HTERT RPE-1 (cell line): Measurements from ENCODE around the gene ADAMTS19.
"Not testable (repeated sequence)": the region's sequence is repeated elsewhere in the genome, so short reads cannot be mapped to it uniquely, and the experiment has no call there.

Source experiments
- in situ Hi-C: fragments of 300-500 bp; cut with MboI; formaldehyde crosslinking; loops from 4 replicates; pipeline ENCODE4 v1.14.3; 2020; ENCODE audit warnings: low sequenced_read_pairs

The ADAMTS19 gene

DNA sequence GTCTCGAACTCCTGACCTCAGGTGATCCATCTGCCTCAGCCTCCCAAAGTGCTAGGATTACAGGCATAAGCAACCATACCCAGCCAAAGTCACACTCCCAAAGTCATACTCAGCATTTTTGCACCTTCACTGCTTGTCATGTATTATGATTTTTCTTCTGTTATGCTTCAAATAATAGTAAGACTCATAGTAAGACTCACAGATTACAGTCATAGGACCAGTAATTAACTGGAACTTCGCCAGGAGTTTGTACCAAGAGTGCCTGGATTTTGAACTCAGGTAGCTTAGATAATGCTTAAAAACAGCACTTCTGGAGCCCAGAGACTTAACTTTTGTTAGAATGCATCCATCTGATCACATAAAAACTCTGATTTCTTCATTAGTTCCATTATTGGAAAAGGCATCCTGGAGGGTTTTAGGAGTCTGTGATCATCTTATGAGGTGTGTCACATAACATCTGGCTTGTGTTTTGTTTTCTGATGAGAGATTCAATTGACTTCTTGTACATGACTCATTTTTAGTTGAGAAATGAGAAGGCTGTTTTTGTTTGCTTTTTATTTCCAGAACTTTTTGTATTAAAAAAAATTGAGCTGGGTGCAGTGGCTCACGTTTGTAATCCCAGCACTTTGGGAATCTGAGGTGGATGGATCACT lies 131.5 kb downstream of the ADAMTS19 start:
- in situ Hi-C loops: no loop called here

DNA sequence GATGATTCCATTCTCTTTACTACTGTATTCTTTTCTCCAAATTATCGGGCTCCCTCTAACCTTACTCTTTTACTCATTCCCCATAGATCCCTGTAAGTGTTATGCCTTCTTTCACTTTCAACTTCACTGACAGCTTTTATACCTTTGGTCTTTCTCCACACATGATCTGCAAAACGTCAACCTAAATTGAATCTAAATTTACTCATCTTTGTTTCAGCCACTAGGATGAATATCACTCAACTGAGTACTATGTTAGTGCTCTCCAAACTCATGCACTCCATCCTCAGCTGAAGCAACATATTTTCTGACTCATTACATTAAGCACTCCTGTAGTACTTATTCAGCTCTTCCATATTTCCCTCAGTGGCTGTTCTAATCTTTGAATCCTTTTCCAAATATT lies 133.4 kb downstream of the ADAMTS19 start:
- in situ Hi-C loops: no loop called here

DNA sequence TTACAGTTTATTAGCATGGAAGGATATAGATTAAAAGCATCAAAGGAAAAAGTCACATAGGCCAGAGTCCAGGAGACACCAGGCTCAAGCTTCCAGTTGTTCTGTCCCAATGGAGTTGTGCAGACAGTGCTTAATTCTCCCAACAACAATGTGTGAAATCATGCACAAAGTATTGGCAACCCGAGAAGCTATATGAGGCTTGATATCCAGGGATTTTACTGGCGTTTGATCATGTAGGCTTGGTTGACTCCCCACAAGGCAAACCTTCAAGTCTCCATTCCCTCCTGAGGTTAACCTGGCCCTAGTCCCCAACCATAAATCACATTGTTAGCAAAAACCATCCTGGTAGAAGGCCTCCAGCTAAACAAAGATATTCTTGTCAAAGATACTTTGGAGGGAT lies 141.5 kb downstream of the ADAMTS19 start:
- in situ Hi-C loops: no loop called here

DNA sequence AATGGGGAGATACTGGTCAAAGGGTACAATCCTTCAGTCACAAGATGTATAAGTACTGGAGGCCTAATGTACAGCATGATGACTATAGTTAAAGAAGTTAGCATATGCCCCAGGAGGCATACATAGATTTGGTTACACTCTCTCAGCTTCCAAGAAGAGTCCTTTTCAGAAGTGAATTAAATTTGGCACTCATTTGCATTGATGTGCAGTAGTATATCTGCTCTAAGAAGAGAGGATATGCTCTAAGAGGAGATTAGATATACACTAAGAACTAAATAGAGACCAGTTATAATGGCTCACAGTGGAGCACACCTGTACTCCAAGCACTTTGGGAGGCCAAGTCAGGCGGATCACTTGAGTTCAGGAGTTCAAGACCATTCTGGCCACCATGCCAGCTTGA lies 148.3 kb downstream of the ADAMTS19 start:
- in situ Hi-C loops: no loop called here

DNA sequence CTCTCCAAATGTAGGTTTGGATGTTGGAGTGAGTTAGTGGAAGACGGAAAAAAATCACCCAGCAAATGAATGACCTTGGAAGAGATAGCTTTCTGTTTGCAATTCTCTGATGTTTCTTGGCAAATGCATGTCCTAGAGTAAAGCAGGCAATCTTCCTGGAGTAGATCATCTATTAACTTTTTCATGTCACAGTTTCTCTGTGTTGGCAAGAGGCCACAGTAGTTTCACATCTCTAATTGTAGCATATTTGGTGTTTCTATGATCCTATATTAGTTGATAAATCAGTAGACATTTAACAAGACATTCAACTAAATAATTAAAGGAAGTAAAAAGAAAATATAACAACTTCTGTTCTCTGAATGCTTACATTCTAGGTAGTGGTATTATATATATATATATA lies 149.6 kb downstream of the ADAMTS19 start:
- in situ Hi-C loops: no loop called here

DNA sequence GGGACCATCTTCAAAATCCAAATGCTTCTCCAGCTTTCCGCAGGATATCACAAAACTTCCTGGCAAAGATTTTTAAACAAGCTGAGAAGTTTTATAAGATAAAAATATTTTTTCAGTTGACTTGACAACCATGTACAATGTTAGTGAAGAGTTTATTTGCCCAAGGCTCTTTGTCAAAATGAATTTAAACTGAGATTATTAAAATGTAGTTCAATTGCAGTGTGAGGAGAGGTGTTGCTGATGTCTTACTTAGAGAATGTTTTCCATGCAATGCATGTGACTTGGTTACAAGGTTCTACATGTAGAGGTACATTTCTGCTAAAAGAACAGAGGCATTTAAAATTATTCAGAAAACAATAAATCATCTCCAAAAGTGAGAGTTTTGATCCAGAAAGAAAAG lies 156.4 kb downstream of the ADAMTS19 start:
- in situ Hi-C loops: no loop called here

DNA sequence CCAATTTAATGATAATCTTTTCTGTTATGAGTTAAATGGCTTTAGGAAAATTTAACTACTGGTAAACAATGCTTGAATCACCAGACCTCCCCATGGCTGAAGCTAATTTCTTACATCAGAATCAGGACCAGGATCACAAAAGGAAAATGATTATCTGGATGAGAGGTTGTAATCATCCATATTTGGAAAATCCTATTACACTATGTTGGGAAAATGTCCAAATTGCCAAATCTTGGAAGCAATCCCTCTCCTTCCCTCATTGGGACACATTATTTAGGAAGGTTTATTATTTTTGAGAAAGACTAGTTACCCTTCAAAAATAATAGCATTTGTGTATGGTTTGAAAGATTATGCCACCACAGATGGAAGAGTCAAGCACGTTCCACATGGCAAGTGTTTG lies 157.1 kb downstream of the ADAMTS19 start:
- in situ Hi-C loops: no loop called here

DNA sequence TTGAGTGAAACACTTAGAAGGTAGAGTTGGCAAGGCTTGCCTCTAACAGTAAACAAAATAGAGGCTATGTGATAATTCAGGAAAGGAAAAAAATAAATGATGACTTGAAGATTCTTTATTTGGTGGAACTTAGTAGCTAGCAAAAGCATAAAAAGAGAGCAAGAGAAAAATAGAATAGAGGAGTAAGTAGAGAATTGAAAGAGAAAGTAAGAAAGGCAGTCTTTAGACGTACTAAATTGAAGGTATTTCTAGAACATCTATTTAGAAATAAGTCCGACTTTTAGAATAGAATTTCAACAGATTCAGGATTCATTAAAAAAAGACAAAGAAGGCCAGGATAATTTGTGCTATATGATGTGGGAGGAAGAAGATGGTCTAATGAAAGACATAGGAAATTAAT lies 159.7 kb downstream of the ADAMTS19 start:
- in situ Hi-C loops: no loop called here

DNA sequence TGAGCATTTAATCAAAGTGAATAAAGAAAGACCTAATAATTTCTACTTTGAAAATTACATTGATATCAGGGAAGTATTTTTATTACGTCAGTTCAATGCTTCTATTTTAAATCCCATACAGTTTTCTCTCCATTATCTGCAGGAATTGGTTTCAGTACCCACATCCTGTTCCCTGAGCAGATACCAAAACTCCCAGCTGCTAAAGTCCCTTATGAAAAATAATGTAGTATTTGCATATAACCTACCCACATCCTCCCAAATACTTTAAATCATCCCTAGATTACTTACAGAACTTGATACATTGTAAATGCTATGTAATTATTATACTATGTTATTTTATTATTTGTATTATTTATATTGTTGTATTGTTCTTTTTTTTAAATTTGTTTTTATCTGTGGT lies 162.4 kb downstream of the ADAMTS19 start:
- in situ Hi-C loops: no loop called here

DNA sequence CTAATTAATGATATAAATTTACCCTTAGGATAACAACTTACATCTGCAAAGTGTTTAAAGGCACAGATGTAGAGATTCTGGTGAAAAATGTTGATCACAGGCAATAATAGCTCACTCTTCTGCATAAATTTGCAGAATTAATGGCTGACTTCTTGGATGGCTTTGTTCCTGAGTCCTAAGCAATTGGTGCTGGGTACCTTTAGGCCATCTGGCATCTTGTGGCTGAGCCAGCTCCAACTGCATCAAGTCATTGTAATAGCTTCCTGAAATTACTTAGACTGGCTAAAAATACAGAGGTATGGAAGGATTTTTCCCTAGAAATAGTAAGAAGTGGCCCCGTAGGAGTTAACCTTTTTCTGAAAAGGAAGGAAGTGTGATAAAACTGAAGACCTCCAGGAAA lies 169.5 kb downstream of the ADAMTS19 start:
- in situ Hi-C loops: no loop called here

DNA sequence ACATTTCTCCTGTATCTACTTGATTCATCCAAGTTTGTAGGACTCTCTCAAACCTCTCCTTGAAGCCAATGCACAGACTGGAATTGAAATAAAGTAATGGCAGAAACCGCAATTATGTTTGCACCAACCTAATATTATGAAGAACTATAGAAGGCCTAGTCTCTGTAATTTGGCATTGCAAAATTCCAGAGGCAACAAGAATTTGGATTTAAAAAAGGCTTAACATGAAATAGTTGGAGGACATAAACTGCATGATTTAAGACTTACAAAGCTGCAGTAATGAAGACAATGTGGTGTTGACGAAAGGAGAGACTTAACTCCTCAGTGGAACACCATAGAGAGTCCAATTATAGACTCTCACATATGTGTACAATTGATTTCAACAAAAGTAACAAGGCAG lies 170.0 kb downstream of the ADAMTS19 start:
- in situ Hi-C loops: no loop called here

DNA sequence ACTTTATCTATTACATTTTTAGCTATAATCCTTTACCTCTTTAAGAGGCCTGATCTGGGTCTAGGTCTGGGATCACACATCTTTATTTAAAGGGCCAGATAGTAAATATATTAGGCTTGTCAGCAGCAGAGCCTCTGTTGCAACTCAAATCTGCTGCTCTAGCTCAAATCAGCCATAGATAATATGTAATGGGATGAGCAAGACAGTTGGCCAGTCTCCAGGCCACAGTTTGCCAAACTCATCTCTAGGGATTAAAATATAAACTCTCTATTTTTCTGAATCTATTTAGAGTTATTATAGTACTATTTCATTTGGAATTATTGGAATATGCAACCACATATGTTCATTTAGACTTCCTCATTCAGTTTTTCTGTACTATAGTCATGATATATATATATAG lies 171.9 kb downstream of the ADAMTS19 start:
- in situ Hi-C loops: no loop called here

DNA sequence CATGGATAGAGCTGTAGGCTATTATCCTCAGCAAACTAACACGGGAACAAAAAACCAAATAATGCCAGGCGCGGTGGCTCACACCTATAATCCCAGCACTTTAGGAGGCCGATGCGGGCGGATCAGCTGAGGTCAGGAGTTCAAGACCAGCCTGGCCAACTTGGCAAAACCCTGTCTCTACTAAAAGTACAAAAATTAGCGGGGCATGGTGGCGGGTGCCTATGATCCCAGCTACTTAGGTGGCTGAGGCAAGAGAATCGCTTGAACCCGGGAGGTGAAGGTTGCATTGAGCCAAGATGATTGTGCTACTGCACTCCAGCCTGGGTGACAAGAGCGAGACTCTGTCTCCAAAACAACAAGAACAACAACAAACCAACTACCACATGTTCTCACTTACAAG lies 177.4 kb downstream of the ADAMTS19 start:
- in situ Hi-C loops: not testable (repeated sequence)

DNA sequence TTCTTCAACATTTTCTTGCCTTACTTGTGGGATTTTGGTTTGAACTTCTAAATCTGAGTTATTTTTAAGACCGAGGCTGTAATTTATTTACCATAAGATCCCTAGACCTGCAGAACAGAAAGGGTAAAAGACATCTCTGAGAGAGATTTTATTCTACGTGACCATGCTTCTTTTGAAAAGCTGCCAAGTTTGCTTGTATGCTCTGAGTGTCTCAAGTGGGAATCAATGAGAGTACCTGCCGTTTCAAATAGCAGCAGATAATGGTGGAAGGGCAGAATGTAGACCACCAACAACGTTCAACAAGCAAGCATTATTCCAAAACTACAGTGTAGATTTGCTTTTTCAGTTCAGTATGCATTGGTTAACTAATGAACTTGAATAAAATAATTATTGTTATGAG lies 179.2 kb downstream of the ADAMTS19 start:
- in situ Hi-C loops: no loop called here

DNA sequence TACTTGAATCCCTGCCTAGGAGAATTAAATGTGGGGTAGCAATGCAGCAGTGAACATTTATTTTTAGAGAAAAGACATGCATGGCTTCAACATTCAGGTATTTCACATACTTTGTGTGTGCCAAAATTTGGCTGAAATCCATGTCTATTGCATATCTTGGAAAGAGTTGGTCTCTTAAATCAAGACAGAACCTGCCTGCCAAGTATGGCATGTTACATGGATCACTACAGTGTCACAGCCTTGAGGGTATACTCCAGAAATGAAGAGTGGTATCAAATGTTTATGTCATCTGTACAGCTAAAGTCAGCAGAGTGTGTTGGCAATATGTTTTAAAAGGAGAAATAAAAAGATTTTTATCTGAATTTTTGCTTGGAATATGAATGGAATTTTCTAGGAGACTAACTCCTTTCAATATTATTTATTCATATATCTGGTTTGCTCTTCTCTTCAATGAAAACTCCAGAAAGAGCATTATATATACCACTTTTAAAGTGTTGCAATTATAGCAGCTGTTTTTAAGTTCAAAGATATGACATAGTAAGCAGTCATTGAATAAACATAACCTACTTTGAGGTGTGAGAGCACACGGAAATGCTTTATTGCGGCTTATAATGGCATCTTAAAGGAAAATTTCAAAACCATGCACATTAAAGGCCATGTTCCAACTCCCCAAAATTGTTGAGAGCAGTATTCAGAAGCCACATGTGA lies 192.4 kb downstream of the ADAMTS19 start:
- in situ Hi-C loops: no loop called here

DNA sequence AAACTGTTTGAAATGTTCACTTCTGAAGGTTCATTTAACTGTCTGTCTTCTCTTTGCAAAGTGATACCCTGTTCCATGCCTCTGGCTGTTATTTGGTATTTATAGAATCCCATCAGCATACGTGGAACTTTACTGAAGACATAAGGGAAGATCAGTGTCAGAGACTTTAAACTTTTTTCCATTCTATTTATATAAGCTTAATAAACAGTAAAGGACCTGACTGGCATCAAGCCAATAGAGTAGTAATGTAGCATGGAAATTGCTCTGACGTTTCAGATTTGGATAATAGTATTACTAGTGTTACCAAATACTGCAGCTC lies 192.9 kb downstream of the ADAMTS19 start:
- in situ Hi-C loops: no loop called here

DNA sequence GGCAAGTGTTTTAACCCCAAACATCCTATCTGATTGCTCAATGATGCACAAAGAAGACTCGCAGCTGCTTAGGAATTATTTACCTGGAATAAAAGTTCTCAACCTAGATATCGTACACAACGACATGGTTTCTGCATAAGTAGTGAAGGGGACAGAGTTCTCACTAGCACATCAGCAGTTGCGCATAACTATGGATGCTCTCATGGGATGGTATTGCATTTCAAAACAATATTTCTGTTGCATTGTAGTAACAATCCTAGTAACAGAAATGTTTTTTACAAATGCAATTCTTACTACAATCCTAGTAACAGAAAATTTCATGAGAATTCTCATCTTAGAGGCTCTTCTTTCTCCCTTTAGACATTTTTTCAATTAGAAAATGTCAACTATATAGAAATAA lies 193.3 kb downstream of the ADAMTS19 start:
- in situ Hi-C loops: no loop called here

DNA sequence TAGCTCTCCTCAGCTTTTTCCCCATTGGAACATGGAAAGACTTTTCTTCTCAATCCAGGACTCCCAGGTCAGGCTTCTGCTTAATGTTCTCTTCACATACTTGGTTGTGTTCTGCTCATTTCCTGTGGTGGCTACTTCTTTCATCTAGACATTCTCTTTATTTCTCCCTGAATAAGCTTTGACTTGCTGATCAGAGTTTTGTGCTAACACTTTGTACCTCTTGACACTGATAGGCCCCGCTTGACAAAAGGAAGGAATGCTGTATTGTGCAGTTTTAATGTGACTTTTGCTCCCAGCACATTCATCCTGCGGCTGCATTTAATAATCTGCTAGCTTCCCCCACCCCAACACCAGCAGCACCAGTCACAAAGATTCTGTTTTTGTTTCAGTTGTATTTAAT lies 196.9 kb downstream of the ADAMTS19 start:
- in situ Hi-C loops: no loop called here

DNA sequence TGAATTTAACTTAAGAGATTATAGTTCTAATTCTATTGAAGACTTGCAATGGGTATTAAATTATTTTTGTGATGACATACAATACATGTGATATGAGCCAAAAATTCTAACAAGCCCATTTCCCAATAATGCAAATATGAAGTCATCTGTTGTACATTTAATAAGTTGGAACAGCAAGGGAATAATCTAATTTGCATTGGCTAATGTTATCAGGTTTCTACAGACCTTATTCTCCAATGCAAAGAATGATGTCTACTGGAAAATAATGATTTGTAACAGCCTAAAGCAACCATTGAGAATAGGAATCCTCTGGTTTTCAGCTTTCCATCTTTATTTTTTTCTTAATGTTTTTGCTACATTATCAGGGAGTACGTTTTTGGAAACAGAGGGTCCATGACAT lies 198.7 kb downstream of the ADAMTS19 start:
- in situ Hi-C loops: no loop called here

DNA sequence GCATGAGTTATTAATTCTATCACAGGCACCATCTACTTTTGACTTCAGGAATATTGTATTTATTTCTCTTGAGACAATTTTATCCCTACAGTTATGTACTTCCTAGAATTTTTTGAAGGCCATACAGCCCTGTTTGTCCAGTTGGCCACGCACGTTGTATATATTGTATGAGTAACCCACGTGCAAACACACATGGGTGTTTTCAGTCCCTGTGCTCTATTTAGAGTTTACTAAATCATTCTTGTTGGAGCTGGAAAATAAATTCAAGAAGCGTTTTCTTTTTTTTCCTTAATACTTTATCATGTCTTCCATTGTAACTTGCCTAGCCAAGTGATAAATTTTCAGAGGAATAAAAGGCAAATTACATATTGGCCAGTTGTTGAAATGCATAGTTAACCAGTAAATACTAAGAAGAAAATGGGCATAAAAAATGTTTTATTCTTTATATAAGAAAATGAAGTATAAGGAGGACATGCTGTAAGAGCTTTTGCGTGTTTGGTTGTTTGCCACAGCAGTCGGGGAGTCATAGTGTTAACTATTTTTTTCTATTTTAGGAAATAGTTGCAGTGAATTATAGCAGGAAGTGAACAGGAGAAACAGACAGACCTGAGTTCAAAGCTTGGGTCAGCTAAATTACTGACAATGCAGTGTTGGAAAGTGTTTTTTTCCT lies 201.4 kb downstream of the ADAMTS19 start:
- in situ Hi-C loops: no loop called here

DNA sequence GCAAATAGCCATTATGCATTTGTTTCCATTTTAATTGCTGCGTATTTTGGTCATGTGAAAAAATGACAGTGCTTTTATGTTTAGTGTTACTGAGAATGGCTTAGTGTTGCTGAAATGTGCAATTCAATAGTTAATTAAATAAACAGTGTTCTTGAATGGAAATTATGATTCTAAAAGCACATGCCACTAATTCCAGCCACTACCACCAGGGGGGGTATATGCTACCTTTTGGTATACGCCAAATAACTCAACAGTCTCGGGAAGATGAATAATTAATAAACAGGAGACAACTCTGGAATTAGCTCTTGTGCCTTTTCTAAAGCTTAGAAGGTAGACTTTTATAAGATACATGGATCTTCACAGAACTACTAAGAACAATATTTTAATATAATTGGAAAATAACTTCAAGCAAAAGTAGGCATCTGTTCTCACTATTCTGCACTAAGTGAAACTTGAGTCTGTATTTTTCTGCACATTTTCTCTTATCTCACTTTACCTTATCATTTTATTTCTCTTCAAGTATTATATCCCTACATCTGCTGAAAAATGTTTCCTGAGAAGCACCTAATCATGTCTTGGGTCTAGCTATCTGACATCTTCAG lies 204.3 kb downstream of the ADAMTS19 start:
- in situ Hi-C loops: no loop called here

DNA sequence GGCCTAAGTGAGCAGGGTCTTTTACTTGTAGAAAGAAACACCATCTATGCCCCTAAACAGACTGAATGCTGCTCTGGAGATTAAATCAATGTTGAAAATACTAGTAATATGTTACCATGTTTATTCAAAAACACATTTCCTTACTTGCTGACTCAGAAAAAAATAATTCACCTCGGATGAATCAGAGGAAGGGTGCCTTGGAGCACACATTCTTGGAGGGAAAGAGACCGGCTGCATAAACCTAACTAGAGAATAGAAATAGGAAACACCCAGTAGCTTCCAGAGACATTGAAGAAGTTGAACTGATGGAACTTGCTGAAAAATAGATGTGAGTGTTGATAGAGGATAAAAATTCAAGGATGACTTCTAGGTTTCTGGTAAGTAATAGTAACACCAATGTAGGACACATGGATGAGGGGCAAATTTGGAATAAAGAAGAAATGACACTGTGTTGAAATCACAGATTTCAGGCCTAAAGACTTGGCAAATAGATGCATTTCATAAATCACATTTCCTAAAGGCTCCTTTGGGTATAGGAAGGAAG lies 210.9 kb downstream of the ADAMTS19 start:
- in situ Hi-C loops: no loop called here
